ENCODE measurements around the gene CSK.
A peak's percentile ranks its signal among the peaks of the same experiment; 100 is the strongest.

DNA sequence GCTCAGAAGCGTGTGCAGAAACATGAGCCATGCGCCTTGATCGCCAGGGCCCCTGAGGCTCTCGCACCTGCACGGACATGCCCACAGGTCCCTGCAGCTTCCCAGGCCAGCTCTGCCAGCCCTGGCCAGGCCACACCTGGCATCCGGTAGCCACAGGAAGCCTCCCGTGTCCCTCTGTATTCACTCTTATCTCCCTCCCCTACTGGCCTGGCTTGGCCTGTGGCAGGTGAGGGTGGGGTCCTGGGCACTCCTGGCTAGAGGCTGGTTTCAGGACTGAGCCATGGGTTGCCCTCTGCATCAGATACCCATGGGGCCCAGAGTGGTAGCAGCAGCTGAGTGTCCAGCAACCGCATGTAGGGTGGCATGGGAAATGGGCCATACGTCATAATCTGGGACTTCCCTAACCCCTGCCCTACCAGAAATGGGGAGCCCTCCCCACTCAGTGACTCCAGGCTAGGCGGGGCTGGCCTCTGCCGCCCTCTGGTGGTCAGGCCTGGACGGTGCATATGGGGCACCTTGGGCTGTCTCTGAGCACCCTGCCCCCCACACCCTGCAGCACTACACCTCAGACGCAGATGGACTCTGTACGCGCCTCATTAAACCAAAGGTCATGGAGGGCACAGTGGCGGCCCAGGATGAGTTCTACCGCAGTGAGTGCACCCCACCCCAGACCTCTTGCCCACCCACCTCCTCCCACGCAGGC lies 18.1 kb downstream of the CSK start:
- TF ChIP-seq CTCF (IDR thresholded peaks at IDR 0.05; ENCODE audit: low read depth, low read length) = peak; percentile 95
- TF ChIP-seq EZH2phosphoT487 (IDR thresholded peaks at IDR 0.05; ENCODE audit: low read depth) = no peak
